Right forelimb (tissue), 1 donor: Measurements from ENCODE around the gene OGFOD3.

Experiments used
- DNase-seq: peaks from one replicate; pipeline ENCODE4 v3.0.0-alpha.2; 2018

The OGFOD3 gene

GRCh38 chr17:82403662-82404660 is 14.4 kb downstream of the OGFOD3 start:
- DNase-seq = no peak

- DNase-seq = no peak
These were observed 15.5 kb downstream of the OGFOD3 start for GRCh38 chr17:82402865-82403264.

- no peak for DNase-seq
These were observed 17.6 kb downstream of the OGFOD3 start for GRCh38 chr17:82400830-82401229.

- DNase-seq = no peak
These were observed 18.2 kb downstream of the OGFOD3 start for GRCh38 chr17:82400206-82400605.

GRCh38 chr17:82399601-82400101 is 18.7 kb downstream of the OGFOD3 start:
- peak; percentile 81 for DNase-seq

GRCh38 chr17:82399041-82399441 is 19.3 kb downstream of the OGFOD3 start:
- peak; percentile 86 for DNase-seq

- DNase-seq = no peak
These were observed 20.7 kb downstream of the OGFOD3 start for GRCh38 chr17:82397449-82398335.

GRCh38 chr17:82396601-82397435 is 21.6 kb downstream of the OGFOD3 start:
- DNase-seq = no peak

GRCh38 chr17:82394278-82394677 is 24.1 kb downstream of the OGFOD3 start:
- no peak for DNase-seq

GRCh38 chr17:82392941-82393340 is 25.4 kb downstream of the OGFOD3 start:
- no peak for DNase-seq

- DNase-seq = no peak
These were observed 26.0 kb downstream of the OGFOD3 start for GRCh38 chr17:82392209-82392920.

- no peak for DNase-seq
These were observed 26.8 kb downstream of the OGFOD3 start for GRCh38 chr17:82391496-82392066.

- DNase-seq = no peak
These were observed 27.4 kb downstream of the OGFOD3 start for GRCh38 chr17:82390860-82391435.

- no peak for DNase-seq
These were observed 28.1 kb downstream of the OGFOD3 start for GRCh38 chr17:82390015-82390859.

- DNase-seq = no peak
These were observed 29.0 kb downstream of the OGFOD3 start for GRCh38 chr17:82389379-82389778.

- no peak for DNase-seq
These were observed 29.5 kb downstream of the OGFOD3 start for GRCh38 chr17:82388922-82389283.

GRCh38 chr17:82388223-82388921 is 30.0 kb downstream of the OGFOD3 start:
- DNase-seq = no peak

GRCh38 chr17:82387705-82388106 is 30.7 kb downstream of the OGFOD3 start:
- DNase-seq = no peak
